GM18858 (cell line): ENCODE measurements around the gene RGPD5.
"Not testable (repeated sequence)": the region's sequence is repeated elsewhere in the genome, so short reads cannot be mapped to it uniquely, and the experiment has no call there.

Experiments
- ATAC-seq: cut with Tn5 transposase; IDR thresholded peaks from one replicate; pipeline ENCODE4 v1.9.1; 2021; ENCODE audit not compliant: unreplicated experiment

Gene RGPD5

DNA sequence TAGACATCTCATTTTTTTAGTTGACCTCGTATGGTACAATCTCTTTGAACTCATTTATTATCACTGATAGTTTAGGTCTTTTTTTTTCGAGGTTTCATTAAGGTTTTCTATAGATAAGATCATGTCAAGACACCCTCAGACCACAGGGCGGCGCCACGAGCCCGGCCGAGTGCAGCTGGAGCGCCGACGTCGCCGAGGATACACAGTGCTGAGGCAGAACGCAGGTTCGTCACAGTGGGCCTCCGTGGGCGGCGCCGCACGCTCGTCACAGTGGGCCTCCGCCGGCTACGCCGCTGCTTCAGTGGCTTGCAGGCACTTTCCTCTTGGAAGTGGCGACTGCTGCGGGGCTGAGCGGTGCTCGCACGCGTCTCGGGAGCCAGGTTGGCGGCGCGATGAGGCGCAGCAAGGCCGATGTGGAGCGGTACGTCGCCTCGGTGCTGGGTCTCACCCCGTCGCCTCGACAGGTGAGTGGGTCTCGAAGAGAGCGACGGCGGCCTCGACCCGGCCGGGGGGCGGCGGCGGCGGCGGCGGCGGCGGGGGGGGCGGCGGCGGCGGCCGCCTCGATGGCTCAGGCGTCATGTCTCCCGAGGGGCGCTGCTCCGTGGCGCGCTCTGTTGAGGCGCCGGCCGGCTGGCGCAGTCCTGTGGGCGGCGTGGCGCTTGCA, at the start of gene RGPD5:
TSS of gene RGPD5 (plus strand) at position 232 of the 664 bp plus-strand sequence. CDS start at position 393, 161 bp downstream.
- ATAC-seq, result peak; percentile 89

GRCh38 chr2:109751572-109751971, 42.5 kb upstream of the RGPD5 start:
- not testable (repeated sequence) for ATAC-seq

- ATAC-seq, result not testable (repeated sequence)
Measured at GRCh38 chr2:109757163-109757824, 36.8 kb upstream of the RGPD5 start.

DNA sequence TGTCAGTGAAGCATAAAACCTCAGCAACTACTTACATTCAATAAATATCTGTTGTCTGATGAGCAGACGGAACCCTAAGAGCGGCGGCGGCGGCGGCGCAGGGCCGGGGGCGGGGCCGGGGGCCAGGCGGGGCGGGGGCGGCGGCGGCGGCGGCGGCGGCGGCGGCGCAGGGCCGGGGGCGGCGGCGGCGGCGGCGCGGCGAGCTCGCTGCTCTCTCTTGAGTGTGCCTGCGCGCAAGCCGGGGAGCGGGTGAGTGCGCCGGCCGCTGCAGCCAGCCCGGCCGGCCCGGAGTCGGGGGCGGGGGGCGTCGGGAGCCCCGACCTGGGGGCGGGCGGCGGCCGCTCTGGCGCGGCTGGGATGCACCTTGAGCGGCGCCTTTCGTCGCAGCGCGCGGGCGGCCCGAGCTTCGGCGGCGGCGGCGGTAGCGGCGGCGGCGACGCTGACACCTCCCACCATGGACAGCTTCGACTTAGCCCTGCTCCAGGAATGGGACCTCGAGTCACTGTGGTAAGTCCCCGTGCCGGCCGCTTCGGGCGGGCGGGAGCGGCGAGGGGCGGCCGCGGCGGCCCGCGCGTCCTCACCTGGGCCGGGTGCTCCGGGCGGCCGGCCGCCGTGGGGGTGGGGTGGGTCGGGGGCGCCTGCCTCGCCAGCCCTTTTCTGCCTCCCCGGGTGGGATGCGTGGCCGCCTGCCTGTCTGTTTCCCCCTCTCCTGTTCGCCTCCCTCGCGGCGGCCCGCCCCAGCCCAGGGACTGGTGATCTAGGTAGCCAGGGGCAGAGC, 33.7 kb upstream of the RGPD5 start:
- not testable (repeated sequence) for ATAC-seq

GRCh38 chr2:109761043-109761454, 33.1 kb upstream of the RGPD5 start:
- ATAC-seq, result not testable (repeated sequence)

DNA sequence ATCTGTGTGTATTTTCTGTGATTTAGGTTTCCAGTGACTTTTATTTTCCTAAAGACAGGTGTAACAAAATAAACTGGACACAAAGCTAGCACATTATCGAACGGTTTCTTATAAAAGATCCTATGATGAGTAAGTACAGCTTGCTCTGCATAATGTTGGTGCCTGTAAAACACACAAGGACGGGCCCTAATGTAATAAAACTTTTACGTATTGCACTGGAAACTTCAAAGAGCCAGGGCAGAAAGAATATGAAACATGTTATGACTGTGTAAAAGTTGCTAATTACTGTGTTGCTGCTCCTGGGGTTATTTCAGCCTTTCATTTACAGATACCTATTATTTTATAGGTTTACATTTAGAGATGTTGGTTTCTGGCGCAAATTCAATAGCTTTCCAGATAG, 32.1 kb upstream of the RGPD5 start:
- ATAC-seq, result not testable (repeated sequence)

DNA sequence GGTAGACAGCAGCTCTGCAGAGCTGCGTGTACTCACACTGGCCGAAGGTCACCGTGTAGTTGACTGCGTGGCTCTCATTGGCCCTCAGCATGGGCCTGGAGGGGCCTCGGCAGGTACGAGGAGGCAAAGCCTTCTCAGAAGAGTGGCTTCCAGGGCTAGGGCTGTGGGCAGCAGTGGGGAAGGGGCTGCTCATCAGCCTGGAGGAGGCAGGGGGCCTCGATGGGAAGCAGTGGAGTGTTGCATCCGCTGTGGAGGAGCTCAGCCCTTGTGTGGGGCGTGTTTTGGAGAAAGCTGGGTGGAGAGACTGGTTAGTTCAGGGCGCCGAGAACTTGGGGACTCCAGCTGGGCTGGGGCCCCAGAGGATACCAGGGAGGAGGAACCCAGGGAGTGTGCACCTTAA, 28.0 kb upstream of the RGPD5 start:
- ATAC-seq, result not testable (repeated sequence)

GRCh38 chr2:109766886-109767578, 27.1 kb upstream of the RGPD5 start:
- not testable (repeated sequence) for ATAC-seq

DNA sequence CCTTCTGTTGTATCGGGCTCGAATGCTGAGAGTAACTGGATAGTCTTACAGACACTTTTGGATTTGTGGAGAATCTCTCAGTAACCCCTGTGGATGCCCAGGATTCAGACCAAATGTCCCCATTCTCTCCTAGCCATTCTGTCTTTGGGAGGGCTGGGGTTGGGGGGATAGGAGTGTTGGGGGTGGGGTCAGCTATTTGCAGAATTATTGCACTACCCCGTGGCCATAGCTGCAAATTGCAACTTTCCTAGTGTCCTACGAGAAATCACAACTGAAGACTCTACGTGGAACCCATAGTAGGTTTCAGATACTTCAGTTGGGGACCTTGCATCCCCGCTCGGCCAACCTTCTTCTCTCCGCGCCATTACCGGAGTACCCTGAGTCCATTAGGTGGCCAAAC, 25.2 kb upstream of the RGPD5 start:
- ATAC-seq, result not testable (repeated sequence)

DNA sequence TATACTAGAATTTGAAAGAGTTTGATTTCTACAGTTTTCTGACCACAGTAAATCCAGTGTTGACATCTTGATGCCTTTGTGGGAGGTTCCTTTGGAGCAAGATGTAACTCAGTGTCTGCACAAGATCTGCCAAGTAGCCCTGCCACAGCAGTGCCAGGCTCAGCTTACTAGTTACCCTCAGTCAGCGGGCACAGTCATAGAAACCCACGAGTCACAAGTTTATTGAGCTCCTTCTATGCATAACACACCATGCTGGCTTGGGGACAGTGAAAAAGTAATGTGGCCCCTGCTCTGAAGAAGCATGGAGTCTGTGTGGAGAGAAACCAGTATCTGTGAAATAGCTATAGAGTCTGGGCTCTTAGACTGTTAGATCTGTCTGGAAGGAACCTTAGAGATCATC, 15.0 kb upstream of the RGPD5 start:
- not testable (repeated sequence) for ATAC-seq

DNA sequence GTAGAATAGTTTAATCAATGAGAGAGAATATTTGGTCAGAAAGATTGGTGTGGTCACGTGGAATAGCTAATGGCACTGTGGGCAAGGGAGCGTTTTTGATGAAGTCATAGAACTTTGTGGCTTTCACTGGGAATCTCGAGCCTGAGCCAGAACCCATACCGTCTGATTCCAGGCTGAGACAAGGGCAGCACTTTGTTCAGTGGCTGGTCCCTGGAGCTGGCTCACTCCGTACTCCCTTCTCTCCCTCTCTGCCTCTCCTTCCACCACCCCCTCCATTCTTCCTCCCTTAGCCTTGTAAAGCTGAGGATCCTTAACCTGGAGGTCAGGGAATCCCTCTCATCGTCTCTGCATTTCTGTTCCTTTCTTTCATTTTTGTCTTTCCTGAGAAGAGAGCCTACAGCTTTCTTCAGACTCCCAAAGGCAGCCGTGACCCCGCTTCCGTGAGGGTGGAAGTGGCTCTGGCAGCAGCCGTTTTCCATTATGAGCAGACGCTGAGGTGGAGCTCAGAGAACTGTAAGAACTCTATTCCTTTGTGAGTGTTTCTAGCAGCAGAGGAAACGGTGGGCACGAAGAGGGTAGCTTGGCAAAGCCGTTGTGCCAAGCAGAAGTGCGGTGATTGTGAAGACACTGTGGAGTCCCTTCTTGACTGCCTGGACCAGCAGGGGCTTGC, 12.8 kb upstream of the RGPD5 start:
- not testable (repeated sequence) for ATAC-seq

DNA sequence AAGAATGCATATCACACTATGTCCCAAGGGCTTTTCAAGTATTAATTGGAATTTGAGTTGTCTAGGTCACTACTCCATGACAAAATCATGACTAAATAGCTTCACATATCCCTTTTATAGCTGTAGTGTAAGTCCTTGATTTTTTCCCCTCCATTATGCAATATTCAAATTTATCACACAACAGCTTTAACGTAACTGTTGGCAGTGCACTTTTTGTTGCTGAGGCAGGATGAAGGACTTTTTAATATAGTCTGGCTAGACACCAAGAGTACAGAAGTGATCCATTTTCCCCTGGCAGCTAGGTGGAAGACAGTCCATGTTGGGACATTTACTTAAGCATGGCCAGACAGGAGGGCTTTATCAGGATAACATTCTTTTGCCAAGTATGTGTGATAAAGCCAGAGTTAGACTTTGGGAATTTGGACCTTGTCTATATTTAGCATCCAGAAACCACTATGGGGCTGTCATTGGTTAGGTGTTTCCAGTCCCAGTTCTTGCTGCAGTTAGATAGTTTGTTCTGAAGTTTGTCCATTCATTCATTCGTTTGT, 11.6 kb upstream of the RGPD5 start:
- not testable (repeated sequence) for ATAC-seq

DNA sequence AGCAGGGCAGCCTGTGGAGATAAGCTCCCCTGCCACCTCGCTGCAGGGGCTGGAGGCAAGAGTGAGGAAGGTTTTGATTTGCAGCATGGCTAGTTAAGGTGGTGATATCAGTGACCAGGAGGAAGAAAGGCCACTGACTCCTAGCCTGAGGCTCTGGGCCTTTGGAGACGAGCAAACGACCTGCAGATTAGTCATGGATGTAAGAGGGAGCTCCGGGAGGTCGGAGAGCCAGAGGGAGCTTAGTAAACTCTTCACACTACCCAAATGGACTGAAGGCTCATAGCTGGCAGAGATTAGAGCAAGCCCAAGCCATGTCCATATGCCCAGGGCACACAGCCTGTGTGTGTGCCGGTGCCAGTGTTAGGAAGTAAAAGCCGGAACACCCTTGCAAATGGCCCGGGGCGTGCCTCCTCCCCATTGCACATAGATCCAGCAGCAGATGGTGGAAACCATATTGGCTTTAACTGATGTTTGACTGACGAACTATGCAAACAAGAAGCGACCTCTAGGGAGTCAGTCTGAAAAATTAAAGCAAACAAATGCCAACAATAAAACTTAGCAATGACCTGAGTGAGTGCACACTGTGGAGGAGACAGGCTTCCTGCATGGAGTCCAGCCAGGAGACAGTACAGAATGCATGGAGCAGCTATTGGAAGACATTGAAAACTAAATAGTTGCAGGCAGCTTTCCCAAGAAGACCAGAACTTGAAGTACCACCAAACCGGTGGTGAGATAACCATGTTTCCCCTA, 2.4 kb upstream of the RGPD5 start:
- ATAC-seq, result not testable (repeated sequence)

DNA sequence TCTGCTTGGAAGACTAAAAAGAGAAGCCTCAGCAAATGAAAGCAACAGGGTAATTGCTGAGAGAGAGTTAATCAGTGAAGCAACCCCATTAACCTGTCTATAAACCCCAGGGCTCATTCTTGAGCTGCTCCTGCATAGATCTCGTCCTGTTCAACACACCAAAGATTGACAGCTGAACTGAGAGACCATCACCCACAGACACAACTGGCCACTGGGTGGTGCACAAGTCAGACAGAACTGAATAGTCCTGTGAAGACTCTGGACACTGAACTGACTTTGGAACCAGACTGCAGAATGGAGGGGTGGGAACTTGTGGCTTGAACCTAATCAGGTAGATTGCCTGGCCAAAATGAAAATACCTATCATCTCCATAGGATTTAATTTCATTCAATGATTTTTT, 1.4 kb upstream of the RGPD5 start:
- ATAC-seq, result not testable (repeated sequence)

DNA sequence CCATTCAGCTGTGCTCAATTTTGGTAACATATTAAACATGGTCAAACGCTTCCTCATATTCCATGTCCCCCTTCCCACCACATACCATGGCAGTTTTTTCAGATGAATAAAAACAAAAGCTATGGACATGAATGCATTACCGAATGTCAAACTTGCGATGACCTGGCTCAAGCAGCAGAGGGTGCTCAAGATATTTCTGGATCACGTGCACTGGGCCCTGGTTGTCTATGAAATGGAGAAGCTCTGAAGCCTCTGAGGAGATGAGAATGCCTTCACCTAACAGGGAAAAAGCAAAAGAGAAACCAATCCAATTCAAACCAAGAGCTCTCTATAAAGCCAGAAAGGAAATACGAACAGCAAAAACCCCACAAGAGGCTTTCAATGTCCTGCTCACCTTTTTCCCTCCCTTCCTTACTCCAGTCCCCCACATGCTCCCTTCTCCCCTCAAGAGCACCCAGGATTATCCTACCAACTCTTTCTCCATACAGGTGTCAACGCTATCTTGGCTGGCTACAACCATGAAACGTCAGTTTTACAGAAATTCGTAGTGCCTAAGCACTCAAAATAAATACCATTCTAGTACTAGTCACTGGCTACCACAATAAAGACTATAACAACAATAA, 77.1 kb downstream of the RGPD5 start:
- ATAC-seq, result peak; percentile 69

DNA sequence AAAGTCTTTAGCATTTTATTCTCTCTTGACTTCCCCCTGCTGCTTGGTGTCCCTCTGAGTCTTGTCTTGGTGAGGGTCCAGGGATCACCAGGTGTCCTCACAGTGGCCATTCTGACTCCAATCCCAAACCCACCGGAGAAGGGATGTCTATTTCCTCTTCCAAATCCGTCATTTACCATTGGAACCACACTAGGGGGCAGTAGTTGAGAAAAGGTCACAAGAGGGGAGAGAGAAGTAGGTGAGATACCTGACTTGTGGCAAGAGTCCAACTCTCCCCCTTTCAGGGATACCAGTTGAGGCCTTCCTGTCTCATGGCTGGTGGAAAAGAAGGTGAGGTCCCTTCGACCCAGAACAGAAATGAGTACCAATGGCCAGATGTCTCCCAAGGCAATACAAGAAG, 82.5 kb downstream of the RGPD5 start:
- not testable (repeated sequence) for ATAC-seq

DNA sequence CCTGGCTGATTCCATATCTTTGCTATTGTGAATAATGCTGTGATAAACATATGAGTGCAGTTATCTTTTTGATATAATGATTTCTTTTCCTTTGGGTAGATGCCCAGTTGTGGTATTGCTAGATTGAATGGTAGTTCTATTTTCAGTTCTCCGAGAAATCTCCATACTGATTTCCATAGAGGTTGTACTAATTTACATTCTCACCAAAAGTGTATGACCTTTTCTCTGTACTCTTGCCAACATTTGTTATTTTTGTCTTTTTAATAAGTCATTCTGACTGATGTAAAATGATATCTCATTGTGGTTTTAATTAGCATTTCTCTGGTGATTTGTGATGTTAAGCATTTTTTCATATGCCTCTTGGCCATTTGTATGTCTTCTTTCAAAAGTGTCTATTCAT, 88.0 kb downstream of the RGPD5 start:
- not testable (repeated sequence) for ATAC-seq

GRCh38 chr2:109888414-109888813, 94.3 kb downstream of the RGPD5 start:
- ATAC-seq, result not testable (repeated sequence)

DNA sequence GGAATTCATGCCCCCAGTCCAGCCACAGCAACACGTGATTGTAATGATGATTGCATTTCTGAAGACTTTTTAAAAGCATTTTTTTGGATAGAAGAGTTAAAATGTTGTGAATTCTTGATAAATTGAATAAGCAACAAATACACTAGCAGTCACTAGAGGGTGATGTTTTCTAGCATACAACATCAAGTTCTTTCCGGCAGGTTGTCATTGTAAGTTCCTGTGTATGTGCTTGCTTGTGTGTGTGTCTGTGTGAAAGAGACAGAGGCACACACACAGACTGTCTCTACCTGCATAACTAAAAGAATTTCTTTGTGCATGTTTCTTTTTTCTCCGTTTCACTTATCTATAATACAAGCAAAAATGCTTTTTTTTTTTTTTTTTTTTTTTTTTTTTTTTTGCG, 95.8 kb downstream of the RGPD5 start:
- ATAC-seq, result not testable (repeated sequence)
